T-helper 1 cell treated with Interleukin-12 subunit alpha and Interleukin-12 subunit beta and Interleukin-4 antibody, amounts not matched to agents 30 μg/mL and 1 μg/mL, for 36 hours (primary cell): Measurements from ENCODE around the gene CRABP2.

ENCODE experiments used
- H3K27ac Mint-ChIP-seq: one replicate; pipeline ENCODE4 v1.8.0; 2021; ENCODE audit warnings: mild to moderate bottlenecking, mixed read lengths
- H3K27me3 Mint-ChIP-seq: one replicate; pipeline ENCODE4 v1.8.0; 2021; ENCODE audit warnings: low read depth, mixed read lengths
- H3K36me3 Mint-ChIP-seq: one replicate; pipeline ENCODE4 v1.8.0; 2021; ENCODE audit warnings: low read depth, mixed read lengths
- H3K4me1 Mint-ChIP-seq: one replicate; pipeline ENCODE4 v1.8.0; 2021; ENCODE audit warnings: low read depth, mixed read lengths
- H3K4me3 Mint-ChIP-seq: one replicate; pipeline ENCODE4 v1.8.0; 2021; ENCODE audit warnings: mild to moderate bottlenecking, moderate library complexity, mixed read lengths
- H3K9me3 Mint-ChIP-seq: one replicate; pipeline ENCODE4 v1.8.0; 2021; ENCODE audit warnings: mixed read lengths

CRABP2 gene

GRCh38 chr1:156705321-156705917 is at the start of gene CRABP2:
CRABP2 (minus strand) TSS chr1:156705583; CDS start chr1:156705446, 137 bp downstream.
- Mint-ChIP-seq H3K4me3 (peak within 1 kb of the TSS; percentile 84), H3K9me3 (no peaks in the 10 kb centered on the region), H3K27ac (peak within 1 kb of the TSS; percentile 62), H3K36me3 (peaks cover 1% of the 10 kb centered on the region), H3K27me3 (peaks cover 46% of the 10 kb centered on the region), H3K4me1 (peaks cover 17% of the 10 kb centered on the region)

GRCh38 chr1:156754219-156754618 is 48.8 kb upstream of the CRABP2 start:
- no peaks in the 10 kb centered on the region for H3K27me3 Mint-ChIP-seq
- no peak overlapping the region for H3K4me3 Mint-ChIP-seq
- peaks cover 15% of the 10 kb centered on the region for H3K4me1 Mint-ChIP-seq
- no peaks in the 10 kb centered on the region for H3K9me3 Mint-ChIP-seq
- H3K27ac Mint-ChIP-seq = no peak overlapping the region
- H3K36me3 Mint-ChIP-seq = peaks cover 3% of the 10 kb centered on the region

GRCh38 chr1:156752843-156753482 is 47.6 kb upstream of the CRABP2 start:
- H3K4me1 Mint-ChIP-seq = peaks cover 27% of the 10 kb centered on the region
- no peaks in the 10 kb centered on the region for H3K9me3 Mint-ChIP-seq
- peak overlapping the region; percentile 67 for H3K27ac Mint-ChIP-seq
- no peaks in the 10 kb centered on the region for H3K27me3 Mint-ChIP-seq
- H3K36me3 Mint-ChIP-seq = peaks cover 7% of the 10 kb centered on the region
- H3K4me3 Mint-ChIP-seq = peak overlapping the region; percentile 93

- H3K36me3 Mint-ChIP-seq = peaks cover 9% of the 10 kb centered on the region
- H3K27ac Mint-ChIP-seq = peak overlapping the region; percentile 91
- no peaks in the 10 kb centered on the region for H3K9me3 Mint-ChIP-seq
- peaks cover 36% of the 10 kb centered on the region for H3K4me1 Mint-ChIP-seq
- peak overlapping the region; percentile 93 for H3K4me3 Mint-ChIP-seq
- no peaks in the 10 kb centered on the region for H3K27me3 Mint-ChIP-seq
These were observed 46.5 kb upstream of the CRABP2 start for GRCh38 chr1:156751757-156752481.

GRCh38 chr1:156751451-156751756 is 46.0 kb upstream of the CRABP2 start, which contains the start of gene HDGF:
HDGF (minus strand) TSS chr1:156751675; CDS start chr1:156751429, 246 bp downstream.
- Mint-ChIP-seq H3K9me3 (no peaks in the 10 kb centered on the region), H3K27me3 (no peaks in the 10 kb centered on the region), H3K4me3 (peak within 1 kb of the TSS; percentile 98), H3K36me3 (peaks cover 9% of the 10 kb centered on the region), H3K27ac (peak within 1 kb of the TSS; percentile 93), H3K4me1 (peaks cover 39% of the 10 kb centered on the region)

- Mint-ChIP-seq H3K27ac (peak overlapping the region; percentile 93), H3K27me3 (no peaks in the 10 kb centered on the region), H3K4me1 (peaks cover 44% of the 10 kb centered on the region), H3K4me3 (peak overlapping the region; percentile 98), H3K9me3 (no peaks in the 10 kb centered on the region), H3K36me3 (peaks cover 11% of the 10 kb centered on the region)
These were observed 45.5 kb upstream of the CRABP2 start for GRCh38 chr1:156750711-156751450.

- peaks cover 51% of the 10 kb centered on the region for H3K4me1 Mint-ChIP-seq
- H3K36me3 Mint-ChIP-seq = peaks cover 16% of the 10 kb centered on the region
- H3K27ac Mint-ChIP-seq = peak overlapping the region; percentile 93
- no peaks in the 10 kb centered on the region for H3K9me3 Mint-ChIP-seq
- H3K27me3 Mint-ChIP-seq = no peaks in the 10 kb centered on the region
- peak overlapping the region; percentile 98 for H3K4me3 Mint-ChIP-seq
These were observed 44.8 kb upstream of the CRABP2 start for GRCh38 chr1:156750191-156750672.

GRCh38 chr1:156749419-156750118 is 44.2 kb upstream of the CRABP2 start:
- Mint-ChIP-seq H3K36me3 (peaks cover 19% of the 10 kb centered on the region), H3K4me3 (peak overlapping the region; percentile 98)

GRCh38 chr1:156748670-156749418 is 43.5 kb upstream of the CRABP2 start:
- H3K4me3 Mint-ChIP-seq = peak overlapping the region; percentile 98
- no peaks in the 10 kb centered on the region for H3K9me3 Mint-ChIP-seq
- H3K27ac Mint-ChIP-seq = peak overlapping the region; percentile 93
- H3K36me3 Mint-ChIP-seq = peaks cover 23% of the 10 kb centered on the region
- H3K27me3 Mint-ChIP-seq = no peaks in the 10 kb centered on the region
- peaks cover 58% of the 10 kb centered on the region for H3K4me1 Mint-ChIP-seq

More at GRCh38 chr1:156749419-156750118, 44.2 kb upstream of the CRABP2 start:
- H3K9me3 Mint-ChIP-seq = no peaks in the 10 kb centered on the region
- H3K27me3 Mint-ChIP-seq = no peaks in the 10 kb centered on the region
- H3K27ac Mint-ChIP-seq = peak overlapping the region; percentile 93
- H3K4me1 Mint-ChIP-seq = peaks cover 55% of the 10 kb centered on the region

- H3K36me3 Mint-ChIP-seq = peaks cover 29% of the 10 kb centered on the region
- peak overlapping the region; percentile 98 for H3K4me3 Mint-ChIP-seq
- peak overlapping the region; percentile 93 for H3K27ac Mint-ChIP-seq
- H3K9me3 Mint-ChIP-seq = no peaks in the 10 kb centered on the region
- H3K4me1 Mint-ChIP-seq = peaks cover 60% of the 10 kb centered on the region
- H3K27me3 Mint-ChIP-seq = no peaks in the 10 kb centered on the region
These were observed 42.6 kb upstream of the CRABP2 start for GRCh38 chr1:156747742-156748669.

- H3K27me3 Mint-ChIP-seq = no peaks in the 10 kb centered on the region
- H3K4me3 Mint-ChIP-seq = peak overlapping the region; percentile 98
- peaks cover 33% of the 10 kb centered on the region for H3K36me3 Mint-ChIP-seq
- H3K9me3 Mint-ChIP-seq = no peaks in the 10 kb centered on the region
- H3K27ac Mint-ChIP-seq = peak overlapping the region; percentile 93
- H3K4me1 Mint-ChIP-seq = peaks cover 60% of the 10 kb centered on the region
These were observed 41.6 kb upstream of the CRABP2 start for GRCh38 chr1:156746728-156747631.

GRCh38 chr1:156746406-156746727 is 41.0 kb upstream of the CRABP2 start:
- peaks cover 37% of the 10 kb centered on the region for H3K36me3 Mint-ChIP-seq
- H3K9me3 Mint-ChIP-seq = no peaks in the 10 kb centered on the region
- H3K4me1 Mint-ChIP-seq = peaks cover 66% of the 10 kb centered on the region
- no peaks in the 10 kb centered on the region for H3K27me3 Mint-ChIP-seq
- H3K27ac Mint-ChIP-seq = peak overlapping the region; percentile 89
- H3K4me3 Mint-ChIP-seq = peak overlapping the region; percentile 85
